Activated CD4-positive, alpha-beta T cell treated with anti-CD3 and anti-CD28 coated beads, Interleukin-2, amount 50 U/mL, for 16 hours (primary cell): ENCODE data around the gene CHAC1.
"Not testable (repeated sequence)": the region's sequence is repeated elsewhere in the genome, so short reads cannot be mapped to it uniquely, and the experiment has no call there.

ENCODE experiments used
- DNase-seq: peaks from one replicate; pipeline ENCODE4 v3.0.0-alpha.2; 2020

CHAC1 gene

DNA sequence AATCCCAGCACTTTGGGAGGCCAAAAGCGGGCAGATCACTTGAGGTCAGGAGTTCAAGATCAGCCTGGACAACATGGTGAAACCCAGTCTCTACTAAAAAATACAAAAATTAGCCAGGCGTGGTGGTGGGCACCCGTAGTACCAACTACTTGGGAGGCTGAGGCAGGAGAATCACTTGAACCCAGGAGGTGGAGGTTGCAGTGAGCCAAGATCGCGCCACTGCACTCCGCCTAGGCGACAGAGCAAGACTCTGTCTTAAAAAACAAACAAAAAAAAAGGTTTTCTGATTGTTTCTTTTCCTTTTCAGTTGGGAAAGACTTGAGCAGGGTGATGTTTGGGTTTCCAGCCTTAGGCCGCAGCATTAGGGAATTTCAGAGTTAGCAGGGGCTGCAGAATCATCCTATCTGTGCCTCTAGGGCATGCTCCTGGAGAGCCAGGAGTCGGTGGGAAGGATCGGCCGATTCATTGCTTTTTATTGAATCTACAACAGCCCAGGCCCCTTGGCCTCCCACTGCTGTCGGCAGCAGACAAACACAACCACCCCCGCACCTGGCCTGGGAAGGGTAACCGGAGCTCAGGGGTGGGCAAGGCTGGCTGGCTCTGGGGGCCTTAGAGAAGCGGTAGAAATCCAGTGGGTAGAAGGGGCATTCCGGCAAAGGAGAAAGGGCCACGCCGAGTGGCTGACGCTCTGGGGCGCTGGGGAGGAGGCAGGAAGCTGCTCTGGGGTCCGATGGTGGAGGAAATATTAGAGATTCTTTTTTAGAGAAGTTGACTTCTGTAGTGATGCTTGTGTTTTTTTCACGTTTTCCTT, 6.3 kb downstream of the CHAC1 start:
- no peak for DNase-seq

- DNase-seq: no peak
These were observed 7.0 kb downstream of the CHAC1 start for GRCh38 chr15:40960151-40960885.

DNA sequence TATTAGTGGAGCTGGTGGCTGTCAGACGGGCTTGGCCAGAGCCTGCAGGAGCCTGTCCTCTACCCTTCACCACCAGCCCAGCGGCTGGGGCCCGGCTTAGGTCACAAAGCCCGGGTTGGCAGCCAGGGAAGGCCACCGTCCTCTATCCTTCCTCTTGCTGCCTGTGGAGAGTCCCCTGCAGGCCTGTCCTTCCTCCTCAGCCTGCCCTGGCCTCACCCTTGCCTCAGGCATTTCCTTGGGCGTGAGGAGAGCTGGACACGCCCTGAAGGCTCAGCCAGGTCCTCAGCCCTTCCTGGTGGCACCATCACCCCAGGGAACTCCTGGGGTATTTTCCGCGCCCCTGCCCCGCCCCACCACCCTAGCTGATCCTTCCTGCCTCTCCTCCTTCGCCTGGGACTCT, 7.7 kb downstream of the CHAC1 start:
- DNase-seq: no peak

GRCh38 chr15:40961740-40962139, 8.5 kb downstream of the CHAC1 start:
- not testable (repeated sequence) for DNase-seq

DNA sequence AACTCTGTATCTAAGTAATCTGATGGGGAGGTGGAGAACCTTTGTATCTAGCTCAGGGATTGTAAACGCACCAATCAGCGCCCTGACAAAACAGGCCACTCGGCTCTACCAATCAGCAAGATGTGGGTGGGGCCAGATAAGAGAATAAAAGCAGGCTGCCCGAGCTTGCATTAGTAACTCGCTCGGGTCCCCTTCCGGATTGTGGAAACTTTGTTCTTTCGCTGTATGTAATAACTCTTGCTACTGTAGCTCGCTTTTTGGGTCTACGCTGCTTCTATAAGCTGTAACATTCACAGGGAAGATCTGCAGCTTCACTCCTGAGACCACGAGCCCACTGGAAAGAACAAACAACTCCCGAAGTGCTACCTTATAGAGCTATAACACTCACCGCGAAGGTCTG, 9.0 kb downstream of the CHAC1 start:
- not testable (repeated sequence) for DNase-seq

GRCh38 chr15:40963201-40963600, 9.9 kb downstream of the CHAC1 start:
- DNase-seq: no peak

GRCh38 chr15:40964006-40964405, 10.7 kb downstream of the CHAC1 start:
- DNase-seq: no peak

DNA sequence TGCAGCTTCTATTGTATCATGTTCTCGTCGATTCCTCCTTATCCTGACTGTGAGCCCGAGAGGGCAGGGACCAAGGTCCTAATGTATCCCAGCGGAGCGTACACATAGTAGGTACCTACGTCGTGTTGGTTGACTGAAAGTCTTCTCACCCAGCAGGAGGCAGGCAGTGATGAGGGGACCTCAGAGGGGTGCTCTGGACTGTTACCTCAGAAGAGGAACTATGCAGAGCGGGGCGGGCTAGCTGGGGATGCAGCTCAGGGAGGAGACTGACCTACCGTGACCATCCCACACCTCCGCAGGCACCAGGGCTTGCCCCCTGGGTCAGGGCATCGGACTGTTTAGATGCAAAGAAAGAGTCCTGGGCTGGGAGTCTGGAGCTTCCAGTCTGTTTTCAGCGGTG, 11.4 kb downstream of the CHAC1 start:
- DNase-seq: no peak

DNA sequence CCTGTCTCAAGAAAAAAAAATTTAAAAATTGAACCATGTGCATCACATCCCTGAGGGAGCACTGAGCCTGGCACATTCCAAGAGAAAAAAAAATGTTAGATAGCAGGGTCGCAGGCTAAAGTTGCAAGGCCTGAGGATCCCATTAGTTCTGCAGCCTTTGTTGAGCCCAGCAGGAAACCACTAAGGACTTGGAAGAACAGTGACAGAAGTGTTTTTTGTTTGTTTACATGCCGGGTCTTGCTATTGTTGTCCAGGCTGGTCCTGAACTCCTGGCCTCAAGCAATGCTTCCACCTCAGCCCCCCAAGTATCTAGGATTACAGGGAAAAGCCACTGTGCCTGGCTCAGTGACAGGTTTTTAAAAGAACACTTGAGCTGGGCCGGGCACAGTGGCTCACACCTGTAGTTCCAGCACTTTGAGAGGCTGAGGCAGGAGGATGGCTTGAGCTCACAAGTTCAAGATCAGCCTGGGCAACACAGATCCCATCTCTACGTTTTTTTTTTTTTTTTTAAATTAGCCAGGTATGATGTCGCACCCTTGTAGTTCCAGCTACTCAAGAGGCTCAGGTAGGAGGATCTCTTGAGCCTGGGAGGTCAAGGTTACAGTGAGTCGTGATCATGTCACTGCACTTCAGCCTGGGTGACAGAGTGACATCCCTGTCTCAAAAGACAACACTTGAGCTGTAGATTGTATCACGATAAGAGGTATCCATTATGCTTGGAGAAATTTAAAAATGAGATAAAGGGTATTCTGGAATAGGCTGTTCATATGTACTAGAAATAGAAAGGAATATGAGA, 15.2 kb downstream of the CHAC1 start:
- no peak for DNase-seq

DNA sequence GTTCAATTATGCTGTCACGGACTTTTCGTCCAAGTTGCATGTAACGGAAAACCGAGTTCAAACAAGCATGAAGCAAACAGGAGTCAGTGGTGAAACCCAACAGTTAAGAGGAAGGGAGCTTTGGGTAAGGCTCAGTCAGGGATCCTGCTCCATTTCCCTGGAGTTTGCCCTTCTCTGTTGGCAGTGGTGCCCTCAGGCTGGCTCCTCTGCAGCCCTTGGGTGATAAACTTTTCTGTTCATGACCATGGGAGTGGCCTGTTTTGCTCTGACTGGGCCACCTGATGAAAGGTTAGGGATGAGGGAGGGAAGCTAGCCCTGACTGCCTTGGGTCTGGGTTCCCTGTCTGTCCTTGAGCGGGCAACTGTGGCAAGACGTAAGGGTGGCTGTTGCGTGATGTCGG, 16.1 kb downstream of the CHAC1 start:
- DNase-seq: no peak

DNA sequence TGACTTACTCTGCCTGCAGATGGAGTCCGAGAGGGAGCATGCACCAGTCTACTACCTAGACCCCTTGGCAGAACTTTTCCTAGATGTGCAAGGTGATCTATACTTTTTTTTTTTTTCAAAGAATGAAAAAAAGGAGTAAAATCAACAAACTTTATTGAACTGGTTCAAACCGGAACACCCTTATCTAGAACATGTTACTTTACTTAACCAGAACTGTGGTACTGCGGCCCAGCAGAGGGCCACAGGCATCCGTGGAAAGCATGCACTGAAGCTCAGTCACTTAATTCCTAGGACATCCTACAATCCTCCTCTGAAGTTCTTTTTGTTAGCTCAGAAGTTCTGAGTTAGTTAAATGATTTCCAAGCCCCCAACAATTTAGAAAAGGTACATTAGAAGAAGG, 21.6 kb downstream of the CHAC1 start:
- DNase-seq: no peak

DNA sequence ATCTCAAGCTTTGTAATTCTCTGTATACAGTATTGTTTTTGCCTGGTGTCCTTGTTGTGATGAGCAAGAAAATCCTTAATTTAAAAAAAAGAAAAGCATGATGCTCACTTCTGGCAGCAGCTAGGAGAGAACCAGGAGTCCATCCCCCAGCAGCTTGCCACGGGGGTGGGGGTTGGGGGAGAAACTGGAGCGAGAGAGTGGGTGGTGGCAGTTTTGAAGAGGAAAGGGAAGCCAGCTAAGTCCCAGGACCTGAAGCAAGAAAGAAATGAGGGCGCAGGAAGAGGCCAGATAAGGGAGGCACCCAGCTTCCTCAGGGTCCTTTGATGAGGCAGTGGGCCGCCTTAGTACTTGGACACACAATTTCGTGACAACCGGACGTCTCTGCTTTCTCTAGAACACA, 23.5 kb downstream of the CHAC1 start:
- no peak for DNase-seq

GRCh38 chr15:40978141-40978540, 24.9 kb downstream of the CHAC1 start:
- no peak for DNase-seq

DNA sequence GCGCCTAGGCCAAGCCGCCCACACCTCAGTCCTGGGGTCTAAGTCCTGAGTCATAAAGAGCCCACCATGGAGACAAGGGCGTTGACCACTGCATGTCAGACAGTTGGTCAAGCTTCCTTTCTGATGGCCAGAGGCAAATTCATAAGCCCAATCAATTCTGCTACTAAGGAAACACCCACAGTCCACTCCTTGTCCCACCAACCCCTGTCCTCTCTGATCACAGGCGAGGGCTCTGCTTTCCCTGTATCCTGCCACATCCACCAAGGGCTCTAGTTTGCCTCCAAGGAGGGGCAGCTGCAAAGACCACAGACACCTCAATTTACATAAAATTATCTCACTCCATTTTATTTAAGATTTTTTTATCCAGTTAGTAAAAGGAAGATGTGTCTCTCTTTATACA, 25.3 kb downstream of the CHAC1 start:
- no peak for DNase-seq

DNA sequence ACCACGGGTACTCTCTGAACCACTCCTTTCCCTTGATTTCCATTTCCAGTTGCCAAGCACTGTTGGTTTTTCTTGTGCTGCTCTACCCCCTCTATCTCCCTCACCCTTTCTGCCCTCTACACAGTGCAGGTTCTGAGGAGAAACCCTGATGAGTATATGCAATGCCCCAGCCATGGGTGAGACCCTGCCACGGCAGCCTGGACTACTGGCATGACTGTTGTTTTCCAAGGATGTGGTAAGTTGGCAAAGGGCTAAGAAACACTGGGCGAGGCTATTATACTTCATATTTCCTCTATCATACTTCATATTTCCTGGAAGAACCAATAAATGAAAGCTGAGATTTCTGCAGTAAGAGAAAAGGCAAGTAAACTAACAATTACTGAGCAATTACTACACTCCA, 27.9 kb downstream of the CHAC1 start:
- no peak for DNase-seq

- no peak for DNase-seq
These were observed 29.6 kb downstream of the CHAC1 start for GRCh38 chr15:40982855-40983254.

DNA sequence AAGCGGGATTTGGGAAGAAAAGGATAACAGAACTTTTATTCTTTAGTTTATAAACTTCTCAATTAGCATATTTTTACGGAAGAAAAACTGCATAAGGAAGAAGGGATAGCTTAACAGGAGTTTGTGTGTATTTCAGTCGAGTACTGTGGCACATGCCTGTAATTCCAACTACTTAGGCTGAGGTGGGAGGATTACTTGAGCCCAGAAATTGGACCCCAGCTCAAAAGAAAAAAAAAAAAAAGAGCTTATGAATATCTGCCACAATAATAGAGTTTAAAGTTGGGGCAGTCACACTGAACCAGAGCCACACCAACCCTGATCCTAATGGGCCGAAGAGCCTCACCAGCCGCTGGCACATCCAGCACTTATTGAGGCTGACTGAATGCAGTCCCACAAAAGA, 31.1 kb downstream of the CHAC1 start:
- no peak for DNase-seq

- no peak for DNase-seq
These were observed 31.7 kb downstream of the CHAC1 start for GRCh38 chr15:40984964-40985363.

DNA sequence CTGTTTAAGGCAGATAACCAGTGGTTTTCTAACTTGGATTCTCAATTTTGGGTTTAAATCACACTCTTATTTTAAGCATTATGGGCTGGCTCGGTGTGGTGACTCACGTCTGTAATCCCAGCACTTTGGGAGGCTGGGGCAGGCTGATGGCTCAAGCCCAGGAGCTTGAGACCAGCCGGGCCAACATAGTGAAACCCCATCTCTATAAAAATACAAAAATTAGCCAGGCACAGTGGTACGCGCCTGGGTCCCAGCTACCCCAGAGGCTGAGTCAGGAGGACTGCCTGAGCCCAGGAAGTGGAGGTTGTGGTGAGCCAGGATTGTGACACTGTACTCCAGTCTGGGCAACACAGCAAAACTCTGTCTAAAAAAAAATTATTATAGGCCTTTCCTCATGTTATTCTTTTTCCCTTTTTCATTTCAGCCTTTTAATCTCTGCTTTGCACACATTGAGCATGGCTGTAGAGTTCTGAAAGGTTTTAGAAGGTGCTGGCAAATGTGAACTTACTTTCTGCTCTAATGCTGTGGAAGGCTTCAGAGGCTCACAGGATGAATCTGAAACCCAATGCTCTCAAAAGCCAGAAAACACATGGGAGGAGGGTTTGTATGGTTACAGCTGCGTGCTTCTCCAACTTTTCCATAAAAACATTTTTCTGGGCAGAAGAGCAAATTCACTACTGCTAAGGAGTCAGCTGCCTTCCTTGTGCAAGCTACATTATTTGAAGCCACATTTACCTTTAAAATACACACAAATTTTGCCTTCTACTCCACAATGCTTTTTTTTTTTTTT, 32.5 kb downstream of the CHAC1 start:
- DNase-seq: no peak

- no peak for DNase-seq
These were observed 33.5 kb downstream of the CHAC1 start for GRCh38 chr15:40986820-40987219.

DNA sequence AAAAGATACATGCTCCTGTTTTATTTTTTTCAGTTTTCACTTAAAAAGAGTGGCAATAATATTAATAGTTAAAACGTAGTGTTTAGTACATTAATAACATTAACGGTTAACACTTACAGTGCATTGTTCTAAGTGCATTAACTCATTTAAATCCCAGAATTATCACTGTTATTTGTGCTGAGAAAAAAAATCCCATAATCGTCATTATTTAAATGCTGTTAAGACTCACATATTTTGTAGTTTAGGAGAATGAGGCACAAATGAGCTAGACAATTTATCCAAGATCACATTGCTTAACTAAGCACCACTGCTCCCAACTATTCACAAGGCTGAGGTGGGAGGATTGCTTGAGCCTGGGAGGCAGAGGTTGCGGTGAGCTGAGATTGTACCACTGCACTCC, 34.9 kb downstream of the CHAC1 start:
- no peak for DNase-seq

GRCh38 chr15:40990080-40990479, 36.8 kb downstream of the CHAC1 start:
- no peak for DNase-seq

DNA sequence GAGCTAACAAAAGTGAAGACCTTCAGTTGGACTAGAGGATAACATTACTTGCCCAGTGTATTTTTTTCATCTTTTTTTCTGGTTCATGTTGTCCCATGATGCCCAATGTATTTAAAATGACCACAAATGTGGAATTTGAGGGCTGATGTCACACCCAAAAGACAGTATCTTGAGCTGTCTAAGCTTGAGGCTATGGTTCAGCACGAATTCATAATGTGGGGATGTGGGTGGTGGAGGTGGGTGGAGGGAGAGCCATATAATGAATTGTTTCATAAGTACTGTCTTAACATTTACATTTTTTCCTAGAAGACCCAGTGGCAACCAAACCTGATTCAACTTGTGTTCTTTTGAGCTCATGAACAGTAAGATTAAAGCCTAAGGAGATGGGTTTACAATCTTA, 37.5 kb downstream of the CHAC1 start:
- no peak for DNase-seq
